Neuronal stem cell (in vitro differentiated cells): Measurements from ENCODE around the gene EBPL. TPM values are rescaled to one million over a fixed set of nuclear protein-coding genes. Genes with fewer than 3 reads are reported as not detected.

Experiments
- DNase-seq: peaks from one replicate; pipeline ENCODE4 v3.0.0-alpha.2; 2013; ENCODE audit warnings: low spot score
- H2AFZ ChIP-seq: one replicate; pipeline ENCODE4 v1.6.1; 2013; ENCODE audit warnings: mild to moderate bottlenecking, low read length, inconsistent platforms
- H2AK5ac ChIP-seq: 2 replicates; pipeline ENCODE4 v1.6.1; 2013; ENCODE audit warnings: low read depth, mild to moderate bottlenecking, inconsistent platforms, low read length, moderate library complexity, mixed read lengths
- H2BK120ac ChIP-seq: 2 replicates; pipeline ENCODE4 v1.6.1; 2013; ENCODE audit warnings: low read depth, mild to moderate bottlenecking, inconsistent platforms, low read length, moderate library complexity, mixed read lengths
- H2BK12ac ChIP-seq: one replicate; pipeline ENCODE4 v1.6.1; 2013; ENCODE audit warnings: low read length, inconsistent platforms
- H2BK15ac ChIP-seq: 2 replicates; pipeline ENCODE4 v1.6.1; 2013; ENCODE audit warnings: mild to moderate bottlenecking, low read length, inconsistent platforms, mixed read lengths
- H2BK5ac ChIP-seq: one replicate; pipeline ENCODE4 v1.6.1; 2013; ENCODE audit warnings: inconsistent platforms, mild to moderate bottlenecking, low read length, moderate library complexity
- H3K14ac ChIP-seq: one replicate; pipeline ENCODE4 v1.6.1; 2013; ENCODE audit warnings: low read length, inconsistent platforms
- H3K18ac ChIP-seq: 2 replicates; pipeline ENCODE4 v1.6.1; 2013; ENCODE audit warnings: low read length, inconsistent platforms
- H3K23ac ChIP-seq: 2 replicates; pipeline ENCODE4 v1.6.1; 2013; ENCODE audit warnings: low read depth, mild to moderate bottlenecking, mixed read lengths, low read length, inconsistent platforms; ENCODE audit not compliant: poor library complexity
- H3K27ac ChIP-seq: replicated peaks from 3 replicates; pipeline ENCODE4 v1.5.1; 2013; ENCODE audit warnings: low read length, inconsistent platforms
- H3K27me3 ChIP-seq, 3 experiments: 2 replicates each; pipeline ENCODE4 v1.6.1; 2013; ENCODE audit warnings: low read length in 3 of 3, mild to moderate bottlenecking in 2 of 3, inconsistent platforms in 1 of 3, low read depth in 1 of 3, mixed read lengths in 1 of 3, moderate library complexity in 1 of 3; ENCODE audit not compliant: control insufficient read depth in 3 of 3, insufficient read depth in 3 of 3
- H3K36me3 ChIP-seq, 2 donors: replicated peaks in 1 of 2; 2 replicates each; pipeline ENCODE4 v1.6.1; 2013; ENCODE audit warnings: low read length in 2 of 2; ENCODE audit not compliant: control insufficient read depth in 2 of 2, insufficient read depth in 2 of 2
- H3K4ac ChIP-seq: 2 replicates; pipeline ENCODE4 v1.6.1; 2013; ENCODE audit warnings: inconsistent platforms, mild to moderate bottlenecking, low read length, moderate library complexity
- H3K4me1 ChIP-seq, 2 donors: 1 replicate in 1 of 2; 2 replicates in 1 of 2; pipeline ENCODE4 v1.6.1; 2013; ENCODE audit warnings: low read length in 2 of 2, low read depth in 1 of 2; ENCODE audit not compliant: control insufficient read depth in 2 of 2, insufficient read depth in 1 of 2
- H3K4me2 ChIP-seq: one replicate; pipeline ENCODE4 v1.6.1; 2013; ENCODE audit warnings: mild to moderate bottlenecking, low read length, inconsistent platforms; ENCODE audit not compliant: insufficient read depth, poor library complexity, severe bottlenecking
- H3K4me3 ChIP-seq, 2 donors: 2 replicates each; pipeline ENCODE4 v1.5.1; 2013; ENCODE audit warnings: low read length in 2 of 2, mild to moderate bottlenecking in 2 of 2, inconsistent platforms in 1 of 2, moderate library complexity in 1 of 2
- H3K79me1 ChIP-seq: one replicate; pipeline ENCODE4 v1.6.1; 2013; ENCODE audit warnings: low read depth, mild to moderate bottlenecking, inconsistent platforms, low read length, moderate library complexity
- H3K9ac ChIP-seq: one replicate; pipeline ENCODE4 v1.6.1; 2013; ENCODE audit warnings: mild to moderate bottlenecking, low read depth, low read length, inconsistent platforms; ENCODE audit not compliant: poor library complexity
- H3K9me3 ChIP-seq, 2 donors: replicated peaks in 1 of 2; 2 replicates each; pipeline versions ENCODE3 to v1.6.1; 2013; ENCODE audit warnings: low read length in 2 of 2, mild to moderate bottlenecking in 2 of 2, inconsistent platforms in 1 of 2, low read depth in 1 of 2, mixed read lengths in 1 of 2, moderate library complexity in 1 of 2; ENCODE audit not compliant: control insufficient read depth in 2 of 2, insufficient read depth in 1 of 2
- H4K8ac ChIP-seq: one replicate; pipeline ENCODE4 v1.6.1; 2013; ENCODE audit warnings: low read depth, mild to moderate bottlenecking, inconsistent platforms, low read length, moderate library complexity
- H4K91ac ChIP-seq: one replicate; pipeline ENCODE4 v1.6.1; 2013; ENCODE audit warnings: low read length, low read depth, mild to moderate bottlenecking, inconsistent platforms; ENCODE audit not compliant: poor library complexity
- WGBS, 2 donors: extraction: QIAGEN DNeasy Blood & Tissue Kit; methylation state at CpG; one replicate each; pipeline ENCODE4 v1.1.7; 2013; ENCODE audit warnings: missing lambda C conversion rate in 2 of 2, mixed read lengths in 1 of 2; ENCODE audit not compliant: insufficient read length in 2 of 2, insufficient replicate concordance in 1 of 2; ENCODE audit errors: extremely low coverage in 2 of 2; 5-methylcytosine and 5-hydroxymethylcytosine counted together
- polyA plus RNA-seq, 2 experiments: library from polyadenylated mRNA; stranded (reverse); fragments of 200-250 nt; gene quantifications; one replicate each; pipeline ENCODE4 v1.2.3, GENCODE V29; 2013

Gene EBPL
- 98.6 TPM for polyA plus RNA-seq (2013, experiment 1 of 2)
- polyA plus RNA-seq (2013, experiment 2 of 2), result 101 TPM

- no peak within 1 kb of the TSS for H3K4ac ChIP-seq
- H3K36me3 ChIP-seq, result peaks cover 5 to 30% of the 10 kb centered on the region in 2 donors
- H2BK15ac ChIP-seq, result no peak within 1 kb of the TSS
- H2BK5ac ChIP-seq, result no peak within 1 kb of the TSS
- no peak within 1 kb of the TSS for H2BK12ac ChIP-seq
- peak within 1 kb of the TSS; percentile 90 for H3K27ac ChIP-seq
- DNase-seq, result peak; percentile 79
- no peaks in the 10 kb centered on the region for H3K4me1 ChIP-seq
- peak within 1 kb of the TSS; percentile 61 to 93 for H3K4me3 ChIP-seq
- H2BK120ac ChIP-seq, result no peak within 1 kb of the TSS
- no peak within 1 kb of the TSS for H4K8ac ChIP-seq
- H4K91ac ChIP-seq, result peak within 1 kb of the TSS; percentile 96
- WGBS, 2 donors, result no CpG with 5 or more reads among the region's 67 CpGs
- peak within 1 kb of the TSS; percentile 97 for H2AFZ ChIP-seq
- no peak within 1 kb of the TSS for H3K14ac ChIP-seq
- peak within 1 kb of the TSS; percentile 91 for H3K18ac ChIP-seq
- no peaks in the 10 kb centered on the region for H3K79me1 ChIP-seq
- no peak within 1 kb of the TSS for H2AK5ac ChIP-seq
- H3K23ac ChIP-seq, result peak within 1 kb of the TSS; percentile 87
- H3K27me3 ChIP-seq, result no peaks in the 10 kb centered on the region
- H3K4me2 ChIP-seq, result peak within 1 kb of the TSS; percentile 79
- H3K9ac ChIP-seq, result peak within 1 kb of the TSS; percentile 92
- H3K9me3 ChIP-seq, result no peaks in the 10 kb centered on the region
These were observed at the start of gene EBPL for GRCh38 chr13:49690995-49691784. EBPL (minus strand) TSS chr13:49691486; CDS start chr13:49691424, 62 bp downstream.

- no peak overlapping the region for H2BK12ac ChIP-seq
- no peak overlapping the region for H2BK120ac ChIP-seq
- WGBS, 2 donors, result no CpG with 5 or more reads among the region's 2 CpGs
- H4K8ac ChIP-seq, result no peak overlapping the region
- H3K18ac ChIP-seq, result no peak overlapping the region
- H3K4ac ChIP-seq, result no peak overlapping the region
- DNase-seq, result no peak
- H3K4me1 ChIP-seq, result no peaks in the 10 kb centered on the region
- no peak overlapping the region for H2AFZ ChIP-seq
- no peak overlapping the region for H3K27ac ChIP-seq
- H3K9me3 ChIP-seq, result no peaks in the 10 kb centered on the region
- no peak overlapping the region for H4K91ac ChIP-seq
- no peak overlapping the region for H2AK5ac ChIP-seq
- H3K79me1 ChIP-seq, result no peaks in the 10 kb centered on the region
- H3K23ac ChIP-seq, result no peak overlapping the region
- no peaks in the 10 kb centered on the region for H3K27me3 ChIP-seq
- no peak overlapping the region for H2BK15ac ChIP-seq
- H3K4me3 ChIP-seq, result no peak overlapping the region
- no peak overlapping the region for H3K4me2 ChIP-seq
- peaks cover 0 to 69% of the 10 kb centered on the region in 2 donors for H3K36me3 ChIP-seq
- no peak overlapping the region for H3K9ac ChIP-seq
- no peak overlapping the region for H3K14ac ChIP-seq
- H2BK5ac ChIP-seq, result no peak overlapping the region
These were observed 49.6 kb upstream of the EBPL start for GRCh38 chr13:49740870-49741269.

GRCh38 chr13:49739498-49740187, 48.4 kb upstream of the EBPL start:
- Histone ChIP-seq H3K4me3 (no peak overlapping the region), H2BK5ac (no peak overlapping the region), H3K27ac (no peak overlapping the region)

More at GRCh38 chr13:49739498-49740187, 48.4 kb upstream of the EBPL start:
- Histone ChIP-seq H2BK15ac (no peak overlapping the region), H3K4me1 (no peaks in the 10 kb centered on the region), H4K91ac (no peak overlapping the region), H2AFZ (no peak overlapping the region), H3K4me2 (no peak overlapping the region), H3K9ac (no peak overlapping the region), H3K9me3 (no peaks in the 10 kb centered on the region), H3K14ac (no peak overlapping the region), H3K18ac (no peak overlapping the region), H3K23ac (no peak overlapping the region), H2AK5ac (no peak overlapping the region), H2BK120ac (no peak overlapping the region), H3K4ac (no peak overlapping the region), H2BK12ac (no peak overlapping the region), H4K8ac (no peak overlapping the region), H3K36me3 (peaks cover 0 to 56% of the 10 kb centered on the region in 2 donors), H3K27me3 (no peaks in the 10 kb centered on the region), H3K79me1 (no peaks in the 10 kb centered on the region)
- WGBS, 2 donors, result no CpG with 5 or more reads among the region's 5 CpGs
- no peak for DNase-seq
